Measurements from ENCODE around the gene MARCHF6. TPM values are rescaled to one million over a fixed set of nuclear protein-coding genes. Genes with fewer than 3 reads are reported as not detected.

The MARCHF6 gene
- total RNA-seq, 2 donors from 2014 or later: 149 to 150 TPM

DNA sequence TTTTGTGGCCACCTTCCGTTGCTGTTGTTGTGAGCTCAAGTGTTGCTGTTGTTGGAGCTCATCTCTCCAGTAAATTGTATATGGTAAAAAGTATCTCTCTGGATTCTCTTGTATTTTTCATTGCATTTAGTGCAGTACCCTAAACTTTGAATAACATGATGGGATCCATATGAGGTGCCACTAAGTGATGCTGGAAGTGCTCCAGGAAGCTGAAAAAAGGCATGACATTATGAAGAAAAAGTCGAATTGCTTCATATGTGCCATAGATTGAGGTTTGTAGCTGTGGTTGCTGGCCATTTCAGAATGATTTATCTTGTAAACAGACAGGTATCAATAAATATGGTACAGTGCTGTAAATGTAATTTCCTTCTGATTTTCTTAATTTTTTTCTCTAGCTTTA lies 5.5 kb downstream of the MARCHF6 start:
- Histone ChIP-seq H3K27me3 (ENCODE audit: control insufficient read depth, insufficient read depth, low read length, poor library complexity, severe bottlenecking) (no peaks in the 10 kb centered on the region), H3K4me1 (ENCODE audit: control insufficient read depth, insufficient read depth, low read length) (peaks cover 4% of the 10 kb centered on the region), H3K27ac (ENCODE audit: low read depth, low read length) (no peak overlapping the region), H3K4me3 (ENCODE audit: low read length) (no peak overlapping the region), H3K36me3 (ENCODE audit: control insufficient read depth, insufficient read depth, low read length) (peaks cover 10% of the 10 kb centered on the region), H3K9me3 (ENCODE audit: control insufficient read depth, low read length) (no peaks in the 10 kb centered on the region), H3K9ac (ENCODE audit: extremely low read depth, low read length, poor library complexity, severe bottlenecking) (no peak overlapping the region)
- Mint-ChIP-seq H3K4me1 (peaks cover 21% of the 10 kb centered on the region), H3K9me3 (no peaks in the 10 kb centered on the region), H3K4me3 (no peak overlapping the region), H3K27ac (no peak overlapping the region), H3K36me3 (ENCODE audit: low read depth) (peaks cover 9% of the 10 kb centered on the region), H3K27me3 (ENCODE audit: insufficient read depth) (no peaks in the 10 kb centered on the region)
- 97% methylated on average over 2 of the region's 2 CpGs; no CpG with 5 or more reads in 1 of the 2 experiments for WGBS, 2 experiments (ENCODE audit: insufficient coverage in 1 of 2, insufficient read length in 1 of 2)
- TF ChIP-seq, protein P1, sequence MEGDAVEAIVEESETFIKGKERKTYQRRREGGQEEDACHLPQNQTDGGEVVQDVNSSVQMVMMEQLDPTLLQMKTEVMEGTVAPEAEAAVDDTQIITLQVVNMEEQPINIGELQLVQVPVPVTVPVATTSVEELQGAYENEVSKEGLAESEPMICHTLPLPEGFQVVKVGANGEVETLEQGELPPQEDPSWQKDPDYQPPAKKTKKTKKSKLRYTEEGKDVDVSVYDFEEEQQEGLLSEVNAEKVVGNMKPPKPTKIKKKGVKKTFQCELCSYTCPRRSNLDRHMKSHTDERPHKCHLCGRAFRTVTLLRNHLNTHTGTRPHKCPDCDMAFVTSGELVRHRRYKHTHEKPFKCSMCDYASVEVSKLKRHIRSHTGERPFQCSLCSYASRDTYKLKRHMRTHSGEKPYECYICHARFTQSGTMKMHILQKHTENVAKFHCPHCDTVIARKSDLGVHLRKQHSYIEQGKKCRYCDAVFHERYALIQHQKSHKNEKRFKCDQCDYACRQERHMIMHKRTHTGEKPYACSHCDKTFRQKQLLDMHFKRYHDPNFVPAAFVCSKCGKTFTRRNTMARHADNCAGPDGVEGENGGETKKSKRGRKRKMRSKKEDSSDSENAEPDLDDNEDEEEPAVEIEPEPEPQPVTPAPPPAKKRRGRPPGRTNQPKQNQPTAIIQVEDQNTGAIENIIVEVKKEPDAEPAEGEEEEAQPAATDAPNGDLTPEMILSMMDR (conservative IDR thresholded peaks at IDR 0.05): no peak
- no peak for DNase-seq

DNA sequence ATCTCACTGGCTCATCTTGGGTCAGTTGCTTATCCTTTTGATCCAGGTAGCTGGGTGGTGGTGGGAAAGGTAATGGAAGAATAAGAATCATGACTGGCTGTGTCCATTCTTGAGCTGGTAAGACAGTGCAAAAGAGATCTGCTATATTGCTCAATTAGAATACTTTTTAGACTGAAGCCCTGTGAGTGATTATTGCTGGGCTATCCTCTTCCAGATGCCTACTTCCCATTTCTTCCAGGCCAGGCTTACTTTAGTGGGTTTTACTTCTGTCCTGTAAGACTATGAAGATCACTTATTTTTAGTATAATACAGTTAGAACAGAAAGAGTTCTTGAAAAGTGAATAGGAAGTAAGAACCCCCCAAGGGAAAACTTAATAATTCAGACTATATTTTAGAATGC lies 7.2 kb downstream of the MARCHF6 start:
- H3K4me1 Mint-ChIP-seq: peaks cover 11% of the 10 kb centered on the region
- no peak overlapping the region for H3K27ac Mint-ChIP-seq
- peaks cover 9% of the 10 kb centered on the region for H3K36me3 Mint-ChIP-seq (ENCODE audit: low read depth)
- no peaks in the 10 kb centered on the region for H3K27me3 ChIP-seq (ENCODE audit: control insufficient read depth, insufficient read depth, low read length, poor library complexity, severe bottlenecking)
- H3K36me3 ChIP-seq (ENCODE audit: control insufficient read depth, insufficient read depth, low read length): peaks cover 10% of the 10 kb centered on the region
- no peaks in the 10 kb centered on the region for H3K27me3 Mint-ChIP-seq (ENCODE audit: insufficient read depth)
- TF ChIP-seq, protein P1 (conservative IDR thresholded peaks at IDR 0.05): no peak
- H3K4me3 Mint-ChIP-seq: no peak overlapping the region
- no peak overlapping the region for H3K9ac ChIP-seq (ENCODE audit: extremely low read depth, low read length, poor library complexity, severe bottlenecking)
- no peaks in the 10 kb centered on the region for H3K9me3 ChIP-seq (ENCODE audit: control insufficient read depth, low read length)
- H3K9me3 Mint-ChIP-seq: no peaks in the 10 kb centered on the region
- H3K4me3 ChIP-seq (ENCODE audit: low read length): no peak overlapping the region
- no peak for DNase-seq
- no peak overlapping the region for H3K27ac ChIP-seq (ENCODE audit: low read depth, low read length)
- H3K4me1 ChIP-seq (ENCODE audit: control insufficient read depth, insufficient read depth, low read length): peaks cover 4% of the 10 kb centered on the region

DNA sequence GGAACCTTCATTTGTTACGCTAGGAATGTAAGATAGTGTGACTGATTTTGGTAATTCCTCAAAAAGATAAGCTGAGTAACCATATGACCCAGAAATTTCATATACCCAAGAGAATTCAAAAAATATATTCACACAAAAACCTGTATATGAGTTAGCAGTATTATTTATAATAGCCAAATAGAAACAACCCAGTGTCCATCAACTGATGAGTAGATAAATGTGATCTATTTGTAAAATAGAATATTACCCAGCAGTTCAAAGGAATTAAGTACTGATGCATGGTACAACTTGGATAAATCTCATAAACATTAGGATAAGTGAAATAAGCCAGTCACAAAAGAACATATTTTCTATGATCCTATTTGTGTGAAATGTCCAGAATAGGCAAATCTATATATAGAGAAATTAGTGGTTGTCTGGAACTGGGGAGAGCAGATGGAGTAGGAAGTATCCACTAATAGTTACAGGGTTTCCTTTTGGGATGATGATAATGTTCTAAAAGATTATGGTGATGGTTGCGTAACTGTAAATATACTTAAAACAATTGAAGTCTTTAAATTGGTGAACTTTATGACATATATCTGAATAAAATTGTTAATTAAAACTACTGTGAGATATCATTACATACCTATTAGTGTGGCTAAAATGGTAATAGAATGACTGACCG lies 10.2 kb downstream of the MARCHF6 start:
- Histone ChIP-seq H3K36me3 (ENCODE audit: control insufficient read depth, insufficient read depth, low read length) (peaks cover 14% of the 10 kb centered on the region), H3K27ac (ENCODE audit: low read depth, low read length) (no peak overlapping the region), H3K9me3 (ENCODE audit: control insufficient read depth, low read length) (no peaks in the 10 kb centered on the region), H3K4me3 (ENCODE audit: low read length) (no peak overlapping the region), H3K27me3 (ENCODE audit: control insufficient read depth, insufficient read depth, low read length, poor library complexity, severe bottlenecking) (no peaks in the 10 kb centered on the region), H3K4me1 (ENCODE audit: control insufficient read depth, insufficient read depth, low read length) (no peaks in the 10 kb centered on the region), H3K9ac (ENCODE audit: extremely low read depth, low read length, poor library complexity, severe bottlenecking) (no peak overlapping the region)
- Mint-ChIP-seq H3K4me1 (no peaks in the 10 kb centered on the region), H3K4me3 (no peak overlapping the region), H3K9me3 (no peaks in the 10 kb centered on the region), H3K36me3 (ENCODE audit: low read depth) (peaks cover 6% of the 10 kb centered on the region), H3K27me3 (ENCODE audit: insufficient read depth) (no peaks in the 10 kb centered on the region), H3K27ac (no peak overlapping the region)
- WGBS, 2 experiments (ENCODE audit: insufficient coverage in 1 of 2, insufficient read length in 1 of 2): 98 to 100% methylated on average over 1 to 3 of the region's 3 CpGs
- DNase-seq: no peak
- TF ChIP-seq, protein P1 (conservative IDR thresholded peaks at IDR 0.05): no peak

All from endodermal cell (in vitro differentiated cells).